Thyroid gland (tissue), 4 donors: ENCODE measurements around the gene CREBBP. TPM values are rescaled to one million over a fixed set of nuclear protein-coding genes. Genes with fewer than 3 reads are reported as not detected.
"Not testable (repeated sequence)": the region's sequence is repeated elsewhere in the genome, so short reads cannot be mapped to it uniquely, and the experiment has no call there.

Source experiments
- DNase-seq, 2 donors: peaks; one replicate each; pipeline ENCODE4 v3.0.0-alpha.2; 2019
- H3K27ac ChIP-seq, 3 donors: fragments of 200-600 bp; sonication (generic); 1 replicate in 2 of 3; 2 replicates in 1 of 3; pipeline ENCODE4 v1.5.1; 2016 to 2019; ENCODE audit warnings: mild to moderate bottlenecking in 1 of 3, moderate library complexity in 1 of 3
- H3K27me3 ChIP-seq: fragments of 200-600 bp; sonication (generic); one replicate; pipeline ENCODE4 v1.5.1; 2019
- H3K36me3 ChIP-seq, 2 donors: fragments of 200-600 bp; sonication (generic); one replicate each; pipeline ENCODE4 v1.5.1; 2016 to 2019
- H3K4me1 ChIP-seq, 2 donors: fragments of 200-600 bp; sonication (generic); one replicate each; pipeline ENCODE4 v1.5.1; 2017 to 2019
- H3K4me3 ChIP-seq, 3 donors: fragments of 200-600 bp; sonication (generic); replicated peaks in 1 of 3; 1 replicate in 2 of 3; 2 replicates in 1 of 3; pipeline ENCODE4 v1.5.1; 2016; ENCODE audit warnings: mild to moderate bottlenecking in 1 of 3
- H3K9me3 ChIP-seq: fragments of 200-600 bp; sonication (generic); one replicate; pipeline ENCODE4 v1.5.1; 2017
- POLR2A ChIP-seq, 2 donors: fragments of 450-650 bp; IDR thresholded peaks; one replicate each; pipeline ENCODE4 v1.6.1; 2017; ENCODE audit warnings: antibody characterized with exemption in 2 of 2, mild to moderate bottlenecking in 2 of 2, moderate library complexity in 1 of 2
- WGBS, 2 donors: methylation state at CpG; one replicate each; pipeline ENCODE4 v1.1.5; 2017; 5-methylcytosine and 5-hydroxymethylcytosine counted together
- intact Hi-C: fragments of 100-400 bp; cut with DNase I; formaldehyde crosslinking; loops from one replicate; pipeline ENCODE4 v1.15.1; 2023
- total RNA-seq, 4 donors: library from RNA; depleted of rRNA; stranded (reverse); fragments of >200 nt; gene quantifications; one replicate each; pipeline ENCODE4 v1.2.3, GENCODE V29; 2016
- TF ChIP-seq, protein P1 (sequence below), 6 experiments: fragments of 200-600 bp in 3 of 6; fragments of 450-650 bp in 3 of 6; sonication (generic) in 3 of 6; IDR thresholded peaks; one replicate each; pipeline ENCODE4 v1.5.1; 2016 to 2019; ENCODE audit warnings: antibody characterized with exemption in 6 of 6, mild to moderate bottlenecking in 2 of 6, inconsistent platforms in 1 of 6, moderate library complexity in 1 of 6

Gene CREBBP
- total RNA-seq, 4 donors from 2014 or later, result 52.5 to 157 (median 75.9) TPM

DNA sequence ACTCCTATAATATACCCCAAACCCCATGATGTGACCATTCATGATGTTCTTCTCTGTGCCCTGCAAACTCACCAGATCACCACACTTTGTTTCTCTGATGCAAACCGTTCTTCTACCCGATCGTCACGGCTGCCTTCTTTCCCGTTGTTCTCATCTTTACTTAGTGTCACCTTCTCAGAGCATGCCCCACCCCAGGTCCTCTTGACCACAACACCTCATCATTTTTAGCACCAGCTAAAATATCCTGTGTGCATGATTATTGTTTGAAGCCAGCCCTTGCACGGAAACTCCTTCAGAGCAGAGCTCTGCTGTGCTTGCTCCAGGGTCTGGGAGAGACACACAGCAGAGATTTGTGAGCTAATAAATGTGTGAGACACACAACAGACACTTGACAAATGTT is 38.9 kb upstream of the CREBBP start:
- no peak overlapping the region for H3K27ac ChIP-seq
- intact Hi-C loops, result no loop called here
- DNase-seq, result no peak

DNA sequence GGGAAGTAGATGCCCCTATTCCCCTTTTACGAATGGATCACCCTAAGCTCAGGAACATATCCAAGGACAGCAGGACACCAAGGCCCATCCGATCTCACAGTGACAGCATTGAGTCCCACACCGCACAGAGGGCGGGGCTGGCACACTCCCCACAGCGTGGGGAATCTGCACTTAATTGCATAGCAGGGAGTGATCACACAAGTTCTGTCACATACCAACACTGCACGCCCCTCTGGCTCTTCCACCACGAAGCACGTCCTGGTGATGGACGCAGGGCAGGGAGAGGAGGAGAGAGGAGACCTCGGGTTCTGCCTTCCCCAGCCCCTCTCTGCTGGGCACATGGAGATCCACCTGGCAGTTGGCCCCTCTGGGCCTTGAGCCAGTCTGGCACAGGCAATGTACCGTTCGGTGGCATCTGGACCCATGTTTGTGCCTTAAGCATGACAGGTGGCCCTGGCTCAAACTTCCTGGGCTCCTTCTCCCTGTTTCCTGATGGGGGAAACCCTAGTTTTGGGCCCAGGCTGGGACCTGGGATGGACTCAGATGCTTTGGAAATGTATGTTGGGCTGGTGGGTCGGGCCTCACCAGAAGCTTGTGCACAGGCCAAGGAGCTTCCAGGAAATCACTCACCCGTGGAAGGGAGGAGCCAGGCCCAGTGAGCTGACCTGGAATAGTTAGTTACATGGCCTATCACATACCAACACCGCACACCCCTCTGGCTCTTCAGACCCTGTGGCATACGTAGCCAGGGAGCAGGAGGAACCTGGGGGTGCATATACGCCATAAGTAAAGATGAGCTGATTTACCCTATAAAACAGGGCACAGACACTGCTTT is 35.1 kb upstream of the CREBBP start:
- H3K4me3 ChIP-seq, result no peak overlapping the region
- intact Hi-C loops, result no loop called here
- no peaks in the 10 kb centered on the region for H3K9me3 ChIP-seq
- no peaks in the 10 kb centered on the region for H3K27me3 ChIP-seq
- no peaks in the 10 kb centered on the region for H3K36me3 ChIP-seq
- DNase-seq, result peak; percentile 51
- H3K4me1 ChIP-seq, result peaks cover 0 to 8% of the 10 kb centered on the region in 2 donors
- TF ChIP-seq, protein P1, sequence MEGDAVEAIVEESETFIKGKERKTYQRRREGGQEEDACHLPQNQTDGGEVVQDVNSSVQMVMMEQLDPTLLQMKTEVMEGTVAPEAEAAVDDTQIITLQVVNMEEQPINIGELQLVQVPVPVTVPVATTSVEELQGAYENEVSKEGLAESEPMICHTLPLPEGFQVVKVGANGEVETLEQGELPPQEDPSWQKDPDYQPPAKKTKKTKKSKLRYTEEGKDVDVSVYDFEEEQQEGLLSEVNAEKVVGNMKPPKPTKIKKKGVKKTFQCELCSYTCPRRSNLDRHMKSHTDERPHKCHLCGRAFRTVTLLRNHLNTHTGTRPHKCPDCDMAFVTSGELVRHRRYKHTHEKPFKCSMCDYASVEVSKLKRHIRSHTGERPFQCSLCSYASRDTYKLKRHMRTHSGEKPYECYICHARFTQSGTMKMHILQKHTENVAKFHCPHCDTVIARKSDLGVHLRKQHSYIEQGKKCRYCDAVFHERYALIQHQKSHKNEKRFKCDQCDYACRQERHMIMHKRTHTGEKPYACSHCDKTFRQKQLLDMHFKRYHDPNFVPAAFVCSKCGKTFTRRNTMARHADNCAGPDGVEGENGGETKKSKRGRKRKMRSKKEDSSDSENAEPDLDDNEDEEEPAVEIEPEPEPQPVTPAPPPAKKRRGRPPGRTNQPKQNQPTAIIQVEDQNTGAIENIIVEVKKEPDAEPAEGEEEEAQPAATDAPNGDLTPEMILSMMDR (IDR thresholded peaks at IDR 0.05), result no peak
- no peak for TF ChIP-seq POLR2A (IDR thresholded peaks at IDR 0.05)
- 70 to 81% methylated on average over 13 to 16 of the region's 17 CpGs for WGBS, 2 donors
- no peak overlapping the region for H3K27ac ChIP-seq

More for the DNA sequence above, 38.9 kb upstream of the CREBBP start:
- WGBS, 2 donors, result 78 to 80% methylated on average over 6 of the region's 6 CpGs
- H3K27me3 ChIP-seq, result no peaks in the 10 kb centered on the region
- H3K9me3 ChIP-seq, result no peaks in the 10 kb centered on the region
- peaks cover 0 to 8% of the 10 kb centered on the region in 2 donors for H3K4me1 ChIP-seq
- no peaks in the 10 kb centered on the region for H3K36me3 ChIP-seq
- H3K4me3 ChIP-seq, result no peak overlapping the region
- TF ChIP-seq, protein P1 (IDR thresholded peaks at IDR 0.05), result no peak
- no peak for TF ChIP-seq POLR2A (IDR thresholded peaks at IDR 0.05)

GRCh38 chr16:3912897-3913296 is 32.4 kb upstream of the CREBBP start:
- Histone ChIP-seq H3K4me3 (no peak overlapping the region), H3K4me1 (peaks cover 0 to 8% of the 10 kb centered on the region in 2 donors), H3K36me3 (no peaks in the 10 kb centered on the region), H3K27me3 (no peaks in the 10 kb centered on the region), H3K27ac (no peak overlapping the region), H3K9me3 (no peaks in the 10 kb centered on the region)
- DNase-seq, result no peak
- TF ChIP-seq POLR2A (IDR thresholded peaks at IDR 0.05), result no peak
- TF ChIP-seq, protein P1 (IDR thresholded peaks at IDR 0.05), result no peak
- whole genome bisulfite sequencing, 2 donors, result 90 to 92% methylated on average over 6 of the region's 6 CpGs
- intact Hi-C loops, result no loop called here

DNA sequence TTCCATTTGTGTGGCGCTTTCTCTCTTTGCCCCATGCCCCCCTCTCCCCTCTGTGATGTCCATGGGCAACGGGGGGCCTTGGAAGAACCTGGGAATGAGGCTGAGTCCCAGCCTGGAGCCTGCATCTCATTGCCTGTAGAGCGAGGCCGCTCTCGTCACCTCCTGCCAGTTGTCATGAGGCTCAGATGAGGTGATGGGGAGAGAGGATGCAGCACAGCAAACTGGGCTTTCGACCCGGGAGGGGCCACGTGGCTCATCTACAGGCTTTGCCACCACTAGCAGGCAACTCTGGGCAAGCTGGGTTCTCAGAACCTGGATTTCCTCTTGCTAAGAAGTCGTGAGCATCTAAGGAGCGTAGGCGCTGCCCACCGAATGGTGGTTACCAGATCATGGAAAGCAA is 31.9 kb upstream of the CREBBP start:
- no peak for DNase-seq
- Histone ChIP-seq H3K4me1 (peaks cover 0 to 8% of the 10 kb centered on the region in 2 donors), H3K27ac (no peak overlapping the region), H3K9me3 (no peaks in the 10 kb centered on the region), H3K27me3 (no peaks in the 10 kb centered on the region), H3K4me3 (no peak overlapping the region), H3K36me3 (no peaks in the 10 kb centered on the region)
- intact Hi-C loops, result no loop called here
- 93 to 94% methylated on average over 6 to 12 of the region's 12 CpGs for WGBS, 2 donors
- TF ChIP-seq, protein P1 (IDR thresholded peaks at IDR 0.05), result no peak
- no peak for TF ChIP-seq POLR2A (IDR thresholded peaks at IDR 0.05)

- WGBS, 2 donors, result 85 to 90% methylated on average over 6 of the region's 6 CpGs
- H3K9me3 ChIP-seq, H3K27ac ChIP-seq, DNase-seq, H3K36me3 ChIP-seq, H3K27me3 ChIP-seq, intact Hi-C loops, H3K4me1 ChIP-seq, H3K4me3 ChIP-seq: not testable (repeated sequence)
Measured at GRCh38 chr16:3911741-3912140, 31.2 kb upstream of the CREBBP start.
